ENCODE data around the gene PTP4A1.

- TF ChIP-seq FOXP2 (optimal IDR thresholded peaks at IDR 0.05; ENCODE audit: borderline replicate concordance, extremely low read depth, extremely low read length, insufficient read depth) (no peak), SIN3A (IDR thresholded peaks at IDR 0.05; ENCODE audit: borderline replicate concordance, insufficient read depth, low read length) (no peak), POLR2AphosphoS5 (IDR thresholded peaks at IDR 0.05; ENCODE audit: low read depth, low read length) (no peak), REST (IDR thresholded peaks at IDR 0.05; ENCODE audit: insufficient read depth in 1 of 2, low read depth in 2 of 2, low read length in 2 of 2) (no peak)
These were observed 431 bp downstream of the PTP4A1 start for GRCh38 chr6:63572747-63573075.
